AG09309 (cell line): ENCODE measurements around the gene PTH2R.

Experiments
- DNase-seq: peaks from one replicate; pipeline ENCODE4 v3.0.0-alpha.2; 2010; ENCODE audit warnings: low read depth
- H3K4me3 ChIP-seq: 2 replicates; pipeline ENCODE4 v1.5.1; 2011; ENCODE audit warnings: mild to moderate bottlenecking, low read depth, low read length, moderate library complexity; ENCODE audit not compliant: control insufficient read depth
- CTCF ChIP-seq: IDR thresholded peaks from 2 replicates; pipeline ENCODE4 v1.5.1; 2011; ENCODE audit warnings: mild to moderate bottlenecking, low read depth, low read length, inconsistent platforms; ENCODE audit not compliant: insufficient read depth, control insufficient read depth; ENCODE audit errors: missing control alignments

The PTH2R gene

GRCh38 chr2:208463721-208464120 lies 57.1 kb downstream of the PTH2R start:
- no peak for TF ChIP-seq CTCF
- H3K4me3 ChIP-seq, result no peak overlapping the region
- no peak for DNase-seq

GRCh38 chr2:208464205-208464604 lies 57.6 kb downstream of the PTH2R start:
- no peak for DNase-seq
- no peak overlapping the region for H3K4me3 ChIP-seq
- TF ChIP-seq CTCF, result no peak

GRCh38 chr2:208466151-208466919 lies 59.7 kb downstream of the PTH2R start:
- no peak overlapping the region for H3K4me3 ChIP-seq
- no peak for DNase-seq
- TF ChIP-seq CTCF, result peak; percentile 28

- no peak for DNase-seq
- no peak for TF ChIP-seq CTCF
- H3K4me3 ChIP-seq, result no peak overlapping the region
Measured at GRCh38 chr2:208466920-208467298, 60.3 kb downstream of the PTH2R start.

DNA sequence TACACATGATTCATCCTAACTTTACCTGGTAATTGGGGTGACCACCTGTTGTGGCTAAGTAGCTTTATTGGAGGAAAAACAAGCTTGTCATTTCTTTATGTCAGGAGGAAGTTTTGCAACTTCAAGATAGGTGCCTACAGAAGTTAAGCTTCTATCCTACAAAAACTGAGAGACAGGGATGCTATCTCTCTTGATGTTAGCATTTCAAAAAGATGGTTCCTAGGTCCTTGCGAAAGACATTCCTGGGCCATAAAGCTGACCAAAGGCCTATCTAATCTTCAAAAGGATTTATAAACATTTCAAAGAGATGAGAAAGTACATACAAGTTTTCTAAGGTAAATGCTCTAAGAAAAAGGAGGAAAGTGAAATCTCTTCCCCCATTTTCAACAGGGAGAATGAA lies 61.0 kb downstream of the PTH2R start:
- no peak overlapping the region for H3K4me3 ChIP-seq
- no peak for DNase-seq
- TF ChIP-seq CTCF, result no peak

DNA sequence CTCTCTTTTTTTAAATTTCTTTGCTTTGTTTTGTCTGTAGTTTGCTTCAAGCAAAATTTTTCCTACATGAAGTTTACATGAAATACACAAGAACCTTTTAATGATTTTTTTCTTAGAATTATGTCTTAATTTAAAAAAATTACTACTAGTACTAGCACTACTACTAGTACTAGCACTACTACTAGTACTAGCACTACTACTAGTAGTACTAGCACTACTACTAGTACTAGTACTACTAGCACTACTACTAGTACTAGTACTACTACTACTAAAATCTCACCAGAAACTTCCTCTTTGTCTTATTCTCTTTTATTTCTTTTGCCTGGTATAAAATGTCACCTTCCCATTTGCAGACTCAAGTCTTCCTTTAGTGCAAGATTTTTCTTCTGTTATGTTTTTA lies 71.1 kb downstream of the PTH2R start:
- no peak overlapping the region for H3K4me3 ChIP-seq
- TF ChIP-seq CTCF, result no peak
- DNase-seq, result no peak
